GM12801 (cell line): Measurements from ENCODE around the gene MYCT1.

Experiments
- CTCF ChIP-seq: IDR thresholded peaks from one replicate; pipeline ENCODE4 v1.5.1; 2011; ENCODE audit warnings: control low read depth; ENCODE audit not compliant: insufficient read length; ENCODE audit errors: extremely low read depth

Gene MYCT1

GRCh38 chr6:152700427-152700826 lies 2.7 kb downstream of the MYCT1 start:
- TF ChIP-seq CTCF, result no peak

GRCh38 chr6:152701081-152701862 lies 3.6 kb downstream of the MYCT1 start:
- no peak for TF ChIP-seq CTCF

GRCh38 chr6:152701863-152702401 lies 4.2 kb downstream of the MYCT1 start:
- no peak for TF ChIP-seq CTCF

- no peak for TF ChIP-seq CTCF
Observed at GRCh38 chr6:152705327-152705726, 7.6 kb downstream of the MYCT1 start.

GRCh38 chr6:152716322-152716721 lies 18.6 kb downstream of the MYCT1 start:
- no peak for TF ChIP-seq CTCF

GRCh38 chr6:152720974-152721373 lies 23.3 kb downstream of the MYCT1 start:
- TF ChIP-seq CTCF, result no peak

- TF ChIP-seq CTCF, result no peak
Observed at GRCh38 chr6:152721956-152722355, 24.3 kb downstream of the MYCT1 start.
